Activated B cell treated with CpG ODN at 0.5 μM for 24 hours (primary cell): ENCODE data around the gene UQCRQ. TPM values are rescaled to one million over a fixed set of nuclear protein-coding genes. Genes with fewer than 3 reads are reported as not detected.

Experiments
- ATAC-seq: fragments of 200-7000 bp; cut with Tn5 transposase; one replicate; pipeline ENCODE4 v1.10.0; 2021; ENCODE audit warnings: low read depth, mild to moderate bottlenecking, moderate library complexity
- CTCF ChIA-PET: fragments of 350-600 bp; sonication (Branson Sonifier 250); formaldehyde crosslinking; loops from one replicate; lab custom pipeline; 2021; ENCODE audit warnings: antibody characterized with exemption; lab: Charles Lee
- POLR2A ChIA-PET: fragments of 350-600 bp; sonication (Branson Sonifier 250); formaldehyde crosslinking; loops from one replicate; lab custom pipeline; 2021; ENCODE audit warnings: antibody characterized with exemption; lab: Charles Lee
- DNase-seq: peaks from one replicate; pipeline ENCODE4 v3.0.0; 2022
- H3K27ac Mint-ChIP-seq: one replicate; pipeline ENCODE4 v1.8.0; 2020; ENCODE audit warnings: mixed read lengths
- H3K27me3 Mint-ChIP-seq: one replicate; pipeline ENCODE4 v1.8.0; 2021; ENCODE audit warnings: mixed read lengths
- H3K36me3 Mint-ChIP-seq: one replicate; pipeline ENCODE4 v1.8.0; 2021; ENCODE audit warnings: low read depth, mixed read lengths
- H3K4me1 Mint-ChIP-seq: one replicate; pipeline ENCODE4 v1.8.0; 2021; ENCODE audit warnings: mixed read lengths
- H3K4me3 Mint-ChIP-seq: one replicate; pipeline ENCODE4 v1.8.0; 2020; ENCODE audit warnings: mild to moderate bottlenecking, mixed read lengths
- H3K9me3 Mint-ChIP-seq: one replicate; pipeline ENCODE4 v1.8.0; 2020; ENCODE audit warnings: mixed read lengths
- CTCF ChIP-seq: fragments of 200-600 bp; IDR thresholded peaks from one replicate; pipeline ENCODE4 v1.8.0; 2022; ENCODE audit warnings: antibody characterized with exemption, mild to moderate bottlenecking
- intact Hi-C: fragments of 100-400 bp; cut with micrococcal nuclease; formaldehyde crosslinking; loops from one replicate; pipeline ENCODE4 v1.15.1; 2024
- total RNA-seq: library from RNA; stranded (reverse); gene quantifications from 2 replicates; pipeline ENCODE4 v1.2.3, GENCODE V29; 2022

The UQCRQ gene
- total RNA-seq, 1 donor from 2014 or later, result 197 TPM

GRCh38 chr5:132832612-132833011 lies 33.8 kb upstream of the UQCRQ start:
- H3K27me3 Mint-ChIP-seq, result peaks cover 11% of the 10 kb centered on the region
- H3K36me3 Mint-ChIP-seq, result no peaks in the 10 kb centered on the region
- H3K4me3 Mint-ChIP-seq, result no peak overlapping the region
- POLR2A ChIA-PET, result no interaction called here
- intact Hi-C loops, result no loop called here
- peaks cover 2% of the 10 kb centered on the region for H3K9me3 Mint-ChIP-seq
- TF ChIP-seq CTCF, result no peak
- peaks cover 14% of the 10 kb centered on the region for H3K4me1 Mint-ChIP-seq
- DNase-seq, result no peak
- CTCF ChIA-PET, result interaction anchor here (2.0 kb wide), 1 partner anchor 51 kb away, joined by 4 read pairs; no protein-coding TSS in a partner anchor
- ATAC-seq, result no peak
- no peak overlapping the region for H3K27ac Mint-ChIP-seq

GRCh38 chr5:132834057-132834456 lies 32.4 kb upstream of the UQCRQ start:
- peaks cover 2% of the 10 kb centered on the region for H3K9me3 Mint-ChIP-seq
- ATAC-seq (no peak), DNase-seq (no peak)
- H3K36me3 Mint-ChIP-seq, result no peaks in the 10 kb centered on the region
- H3K27ac Mint-ChIP-seq, result no peak overlapping the region
- CTCF ChIA-PET, result interaction anchor here (0.6 to 2.5 kb wide), 3 partner anchors 13 to 284 kb away, joined by 3 to 9 read pairs (median 4); no protein-coding TSS in a partner anchor
- POLR2A ChIA-PET, result no interaction called here
- peaks cover 3% of the 10 kb centered on the region for H3K27me3 Mint-ChIP-seq
- H3K4me1 Mint-ChIP-seq, result peaks cover 13% of the 10 kb centered on the region
- intact Hi-C loops, result no loop called here
- TF ChIP-seq CTCF, result no peak
- no peak overlapping the region for H3K4me3 Mint-ChIP-seq

- no peaks in the 10 kb centered on the region for H3K36me3 Mint-ChIP-seq
- POLR2A ChIA-PET, result no interaction called here
- H3K9me3 Mint-ChIP-seq, result peaks cover 2% of the 10 kb centered on the region
- H3K4me3 Mint-ChIP-seq, result no peak overlapping the region
- intact Hi-C loops, result no loop called here
- DNase-seq (no peak), ATAC-seq (no peak)
- no peak overlapping the region for H3K27ac Mint-ChIP-seq
- no peaks in the 10 kb centered on the region for H3K4me1 Mint-ChIP-seq
- CTCF ChIA-PET, result no interaction called here
- H3K27me3 Mint-ChIP-seq, result no peaks in the 10 kb centered on the region
- TF ChIP-seq CTCF, result no peak
Measured at GRCh38 chr5:132836852-132837251, 29.6 kb upstream of the UQCRQ start.

- intact Hi-C loops, result no loop called here
- Mint-ChIP-seq H3K27me3 (no peaks in the 10 kb centered on the region), H3K27ac (no peak overlapping the region), H3K9me3 (peaks cover 2% of the 10 kb centered on the region), H3K4me1 (no peaks in the 10 kb centered on the region), H3K4me3 (no peak overlapping the region), H3K36me3 (no peaks in the 10 kb centered on the region)
- ATAC-seq, result no peak
- DNase-seq, result no peak
- ChIA-PET POLR2A (no interaction called here), CTCF (no interaction called here)
- no peak for TF ChIP-seq CTCF
Measured at GRCh38 chr5:132837868-132838267, 28.6 kb upstream of the UQCRQ start.

GRCh38 chr5:132838516-132839282 lies 27.7 kb upstream of the UQCRQ start:
- no peak for ATAC-seq
- POLR2A ChIA-PET, result no interaction called here
- CTCF ChIA-PET, result no interaction called here
- H3K36me3 Mint-ChIP-seq, result no peaks in the 10 kb centered on the region
- peaks cover 2% of the 10 kb centered on the region for H3K9me3 Mint-ChIP-seq
- no peak for TF ChIP-seq CTCF
- no peaks in the 10 kb centered on the region for H3K27me3 Mint-ChIP-seq
- no peak overlapping the region for H3K27ac Mint-ChIP-seq
- no peaks in the 10 kb centered on the region for H3K4me1 Mint-ChIP-seq
- H3K4me3 Mint-ChIP-seq, result no peak overlapping the region
- DNase-seq, result no peak
- intact Hi-C loops, result no loop called here
